ENCODE results near the gene COLQ. TPM values are rescaled to one million over a fixed set of nuclear protein-coding genes. Genes with fewer than 3 reads are reported as not detected.
"Not testable (repeated sequence)": the region's sequence is repeated elsewhere in the genome, so short reads cannot be mapped to it uniquely, and the experiment has no call there.

The COLQ gene
- polyA plus RNA-seq, 1 donor from 2014 or later: not detected

- Mint-ChIP-seq H3K27ac (no peak overlapping the region), H3K4me3 (no peak overlapping the region), H3K36me3 (peaks cover 11% of the 10 kb centered on the region), H3K27me3 (peaks cover 2% of the 10 kb centered on the region), H3K9me3 (no peaks in the 10 kb centered on the region), H3K4me1 (no peaks in the 10 kb centered on the region)
Observed at GRCh38 chr3:15488002-15488401, 33.5 kb downstream of the COLQ start.

GRCh38 chr3:15486979-15487378 lies 34.5 kb downstream of the COLQ start:
- Mint-ChIP-seq H3K27me3 (peaks cover 2% of the 10 kb centered on the region), H3K4me1 (no peaks in the 10 kb centered on the region), H3K36me3 (peaks cover 11% of the 10 kb centered on the region), H3K27ac (no peak overlapping the region), H3K9me3 (no peaks in the 10 kb centered on the region), H3K4me3 (no peak overlapping the region)

- peaks cover 11% of the 10 kb centered on the region for H3K36me3 Mint-ChIP-seq
- no peaks in the 10 kb centered on the region for H3K9me3 Mint-ChIP-seq
- H3K4me1 Mint-ChIP-seq: no peaks in the 10 kb centered on the region
- H3K27ac Mint-ChIP-seq: no peak overlapping the region
- no peak overlapping the region for H3K4me3 Mint-ChIP-seq
- H3K27me3 Mint-ChIP-seq: peaks cover 2% of the 10 kb centered on the region
Observed at GRCh38 chr3:15486020-15486419, 35.5 kb downstream of the COLQ start.

GRCh38 chr3:15484551-15484950 lies 37.0 kb downstream of the COLQ start:
- not testable (repeated sequence) for H3K27me3 Mint-ChIP-seq, H3K9me3 Mint-ChIP-seq, H3K4me3 Mint-ChIP-seq, H3K4me1 Mint-ChIP-seq, H3K27ac Mint-ChIP-seq
- H3K36me3 Mint-ChIP-seq: peaks cover 11% of the 10 kb centered on the region

GRCh38 chr3:15479400-15480224 lies 41.9 kb downstream of the COLQ start:
- Mint-ChIP-seq H3K9me3 (no peaks in the 10 kb centered on the region), H3K27me3 (peaks cover 2% of the 10 kb centered on the region), H3K4me3 (no peak overlapping the region), H3K27ac (no peak overlapping the region), H3K4me1 (no peaks in the 10 kb centered on the region), H3K36me3 (peaks cover 3% of the 10 kb centered on the region)

GRCh38 chr3:15478640-15478979 lies 42.9 kb downstream of the COLQ start:
- H3K27me3 Mint-ChIP-seq: no peaks in the 10 kb centered on the region
- no peaks in the 10 kb centered on the region for H3K36me3 Mint-ChIP-seq
- H3K27ac Mint-ChIP-seq: no peak overlapping the region
- H3K9me3 Mint-ChIP-seq: no peaks in the 10 kb centered on the region
- H3K4me3 Mint-ChIP-seq: no peak overlapping the region
- H3K4me1 Mint-ChIP-seq: no peaks in the 10 kb centered on the region

GRCh38 chr3:15477951-15478639 lies 43.4 kb downstream of the COLQ start:
- H3K36me3 Mint-ChIP-seq: peaks cover 3% of the 10 kb centered on the region
- no peaks in the 10 kb centered on the region for H3K9me3 Mint-ChIP-seq
- H3K27ac Mint-ChIP-seq: no peak overlapping the region
- H3K27me3 Mint-ChIP-seq: no peaks in the 10 kb centered on the region
- no peaks in the 10 kb centered on the region for H3K4me1 Mint-ChIP-seq
- peak overlapping the region in 1 of 4 donors; percentile 58 for H3K4me3 Mint-ChIP-seq

GRCh38 chr3:15476378-15476777 lies 45.1 kb downstream of the COLQ start:
- Mint-ChIP-seq H3K9me3 (no peaks in the 10 kb centered on the region), H3K4me3 (no peak overlapping the region), H3K27me3 (no peaks in the 10 kb centered on the region), H3K4me1 (no peaks in the 10 kb centered on the region), H3K36me3 (peaks cover 3% of the 10 kb centered on the region), H3K27ac (no peak overlapping the region)

GRCh38 chr3:15475161-15475560 lies 46.3 kb downstream of the COLQ start:
- H3K9me3 Mint-ChIP-seq: peaks cover 0 to 1% (median 0%) of the 10 kb centered on the region in 3 donors
- peaks cover 3% of the 10 kb centered on the region for H3K36me3 Mint-ChIP-seq
- no peaks in the 10 kb centered on the region for H3K4me1 Mint-ChIP-seq
- H3K27me3 Mint-ChIP-seq: no peaks in the 10 kb centered on the region
- H3K27ac Mint-ChIP-seq: no peak overlapping the region
- H3K4me3 Mint-ChIP-seq: no peak overlapping the region

GRCh38 chr3:15471861-15472260 lies 49.6 kb downstream of the COLQ start:
- peak overlapping the region in 1 of 3 donors; percentile 54 for H3K27ac Mint-ChIP-seq
- H3K9me3 Mint-ChIP-seq: peaks cover 0 to 2% (median 0%) of the 10 kb centered on the region in 3 donors
- H3K4me3 Mint-ChIP-seq: no peak overlapping the region
- H3K4me1 Mint-ChIP-seq: no peaks in the 10 kb centered on the region
- H3K27me3 Mint-ChIP-seq: no peaks in the 10 kb centered on the region
- peaks cover 3% of the 10 kb centered on the region for H3K36me3 Mint-ChIP-seq

GRCh38 chr3:15470849-15471248 lies 50.7 kb downstream of the COLQ start:
- Mint-ChIP-seq H3K27me3 (no peaks in the 10 kb centered on the region), H3K4me3 (no peak overlapping the region), H3K36me3 (peaks cover 3% of the 10 kb centered on the region), H3K4me1 (no peaks in the 10 kb centered on the region), H3K27ac (no peak overlapping the region), H3K9me3 (peaks cover 0 to 2% (median 0%) of the 10 kb centered on the region in 3 donors)

- H3K4me3 Mint-ChIP-seq: no peak overlapping the region
- H3K9me3 Mint-ChIP-seq: peaks cover 0 to 2% (median 0%) of the 10 kb centered on the region in 3 donors
- no peaks in the 10 kb centered on the region for H3K4me1 Mint-ChIP-seq
- H3K36me3 Mint-ChIP-seq: peaks cover 3% of the 10 kb centered on the region
- H3K27me3 Mint-ChIP-seq: no peaks in the 10 kb centered on the region
- H3K27ac Mint-ChIP-seq: peak overlapping the region in 1 of 3 donors; percentile 31
Observed at GRCh38 chr3:15470261-15470660, 51.2 kb downstream of the COLQ start.

GRCh38 chr3:15467227-15468181 lies 54.0 kb downstream of the COLQ start:
- Mint-ChIP-seq H3K27me3 (no peaks in the 10 kb centered on the region), H3K4me1 (no peaks in the 10 kb centered on the region), H3K4me3 (no peak overlapping the region), H3K9me3 (peaks cover 0 to 2% (median 0%) of the 10 kb centered on the region in 3 donors), H3K36me3 (no peaks in the 10 kb centered on the region), H3K27ac (no peak overlapping the region)

GRCh38 chr3:15465876-15466585 lies 55.5 kb downstream of the COLQ start:
- H3K4me1 Mint-ChIP-seq: peaks cover 0 to 1% (median 0%) of the 10 kb centered on the region in 3 donors
- H3K27ac Mint-ChIP-seq: no peak overlapping the region
- no peak overlapping the region for H3K4me3 Mint-ChIP-seq
- no peaks in the 10 kb centered on the region for H3K36me3 Mint-ChIP-seq
- peaks cover 0 to 2% (median 0%) of the 10 kb centered on the region in 3 donors for H3K9me3 Mint-ChIP-seq
- no peaks in the 10 kb centered on the region for H3K27me3 Mint-ChIP-seq

All from IgD-negative memory B cell (primary cell).